ENCODE measurements around the gene HIVEP3.

DNA sequence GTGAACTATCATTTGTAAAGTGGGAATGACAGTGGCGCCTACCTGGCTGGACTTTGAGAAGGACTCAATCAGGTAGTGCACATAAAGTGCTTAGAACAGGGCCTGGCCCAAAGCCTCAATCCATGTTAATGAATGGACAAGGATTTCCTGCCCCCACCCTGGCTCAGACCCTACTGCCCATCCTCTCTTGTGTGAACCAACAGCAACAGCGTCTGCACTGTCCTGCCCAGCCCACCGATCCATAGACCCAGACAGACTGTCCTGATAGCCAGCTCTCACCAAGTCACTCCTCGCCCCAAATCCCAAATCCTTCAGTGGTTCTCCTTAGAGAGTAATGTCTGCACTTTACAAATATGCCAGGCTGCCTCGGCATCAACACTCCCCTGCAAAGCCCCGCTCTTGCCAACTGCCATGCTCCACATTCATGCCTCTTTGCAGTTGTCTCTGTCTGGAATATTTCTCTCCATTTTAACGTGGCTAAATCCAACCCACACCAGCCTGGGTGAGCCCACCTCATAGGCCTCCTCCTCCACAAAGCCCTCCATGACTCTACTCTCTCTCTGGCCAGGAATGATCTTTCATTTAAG is 276.7 kb downstream of the HIVEP3 start:
- no peak for TF ChIP-seq POLR2A (IDR thresholded peaks at IDR 0.05)
- TF ChIP-seq, protein P1, sequence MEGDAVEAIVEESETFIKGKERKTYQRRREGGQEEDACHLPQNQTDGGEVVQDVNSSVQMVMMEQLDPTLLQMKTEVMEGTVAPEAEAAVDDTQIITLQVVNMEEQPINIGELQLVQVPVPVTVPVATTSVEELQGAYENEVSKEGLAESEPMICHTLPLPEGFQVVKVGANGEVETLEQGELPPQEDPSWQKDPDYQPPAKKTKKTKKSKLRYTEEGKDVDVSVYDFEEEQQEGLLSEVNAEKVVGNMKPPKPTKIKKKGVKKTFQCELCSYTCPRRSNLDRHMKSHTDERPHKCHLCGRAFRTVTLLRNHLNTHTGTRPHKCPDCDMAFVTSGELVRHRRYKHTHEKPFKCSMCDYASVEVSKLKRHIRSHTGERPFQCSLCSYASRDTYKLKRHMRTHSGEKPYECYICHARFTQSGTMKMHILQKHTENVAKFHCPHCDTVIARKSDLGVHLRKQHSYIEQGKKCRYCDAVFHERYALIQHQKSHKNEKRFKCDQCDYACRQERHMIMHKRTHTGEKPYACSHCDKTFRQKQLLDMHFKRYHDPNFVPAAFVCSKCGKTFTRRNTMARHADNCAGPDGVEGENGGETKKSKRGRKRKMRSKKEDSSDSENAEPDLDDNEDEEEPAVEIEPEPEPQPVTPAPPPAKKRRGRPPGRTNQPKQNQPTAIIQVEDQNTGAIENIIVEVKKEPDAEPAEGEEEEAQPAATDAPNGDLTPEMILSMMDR (IDR thresholded peaks at IDR 0.05) = no peak

All from heart left ventricle (tissue), 13 donors.